Endothelial cell of hepatic sinusoid (primary cell): ENCODE measurements around the gene TJP1.
"Not testable (repeated sequence)": the region's sequence is repeated elsewhere in the genome, so short reads cannot be mapped to it uniquely, and the experiment has no call there.

Source experiments
- in situ Hi-C: cut with HindIII; loops from 2 replicates; pipeline ENCODE4 v1.10.0; 2017; ENCODE audit warnings: low sequenced_read_pairs

The TJP1 gene

GRCh38 chr15:29759596-29759995 lies 62.7 kb downstream of the TJP1 start:
- in situ Hi-C loops = no loop called here

- in situ Hi-C loops = no loop called here
Observed at GRCh38 chr15:29756358-29757267, 65.7 kb downstream of the TJP1 start.

GRCh38 chr15:29754009-29754408 lies 68.3 kb downstream of the TJP1 start:
- in situ Hi-C loops = not testable (repeated sequence)

GRCh38 chr15:29753506-29753905 lies 68.8 kb downstream of the TJP1 start:
- in situ Hi-C loops = no loop called here

GRCh38 chr15:29750754-29751153 lies 71.5 kb downstream of the TJP1 start:
- in situ Hi-C loops = no loop called here

- in situ Hi-C loops = loop anchor here (10.0 kb wide), 1 partner anchor 55 kb away; no protein-coding TSS in a partner anchor
Observed at GRCh38 chr15:29749365-29750086, 72.7 kb downstream of the TJP1 start.

GRCh38 chr15:29747837-29748417 lies 74.3 kb downstream of the TJP1 start:
- in situ Hi-C loops = loop anchor here (10.0 kb wide), 1 partner anchor 57 kb away; no protein-coding TSS in a partner anchor

GRCh38 chr15:29743475-29743874 lies 78.8 kb downstream of the TJP1 start:
- in situ Hi-C loops = loop anchor here (10.0 kb wide), 1 partner anchor 61 kb away; no protein-coding TSS in a partner anchor

- in situ Hi-C loops = loop anchor here (10.0 kb wide), 1 partner anchor 64 kb away; no protein-coding TSS in a partner anchor
Observed at GRCh38 chr15:29740692-29741311, 81.5 kb downstream of the TJP1 start.

GRCh38 chr15:29736744-29737020 lies 85.6 kb downstream of the TJP1 start:
- in situ Hi-C loops = loop anchor here (5.0 kb wide), 2 partner anchors 49 to 86 kb away; partner anchors contain the start of gene TJP1

GRCh38 chr15:29736012-29736743 lies 86.1 kb downstream of the TJP1 start:
- in situ Hi-C loops = loop anchor here (5.0 kb wide), 2 partner anchors 49 to 86 kb away; partner anchors contain the start of gene TJP1

- in situ Hi-C loops = loop anchor here (5.0 kb wide), 2 partner anchors 48 to 87 kb away; partner anchors contain the start of gene TJP1
Observed at GRCh38 chr15:29734917-29735572, 87.2 kb downstream of the TJP1 start.

- in situ Hi-C loops = no loop called here
Observed at GRCh38 chr15:29731865-29732264, 90.4 kb downstream of the TJP1 start.

- in situ Hi-C loops = not testable (repeated sequence)
Observed at GRCh38 chr15:29730471-29730870, 91.8 kb downstream of the TJP1 start.

- in situ Hi-C loops = no loop called here
Observed at GRCh38 chr15:29728418-29728817, 93.8 kb downstream of the TJP1 start.

GRCh38 chr15:29727871-29728270 lies 94.4 kb downstream of the TJP1 start:
- in situ Hi-C loops = no loop called here

GRCh38 chr15:29726553-29726952 lies 95.7 kb downstream of the TJP1 start:
- in situ Hi-C loops = no loop called here

GRCh38 chr15:29724026-29724425 lies 98.2 kb downstream of the TJP1 start:
- in situ Hi-C loops = no loop called here

GRCh38 chr15:29713784-29714183 lies 108.5 kb downstream of the TJP1 start:
- in situ Hi-C loops = no loop called here
